ENCODE results near the gene KCNB1.
"Not testable (repeated sequence)": the region's sequence is repeated elsewhere in the genome, so short reads cannot be mapped to it uniquely, and the experiment has no call there.

Gene KCNB1

DNA sequence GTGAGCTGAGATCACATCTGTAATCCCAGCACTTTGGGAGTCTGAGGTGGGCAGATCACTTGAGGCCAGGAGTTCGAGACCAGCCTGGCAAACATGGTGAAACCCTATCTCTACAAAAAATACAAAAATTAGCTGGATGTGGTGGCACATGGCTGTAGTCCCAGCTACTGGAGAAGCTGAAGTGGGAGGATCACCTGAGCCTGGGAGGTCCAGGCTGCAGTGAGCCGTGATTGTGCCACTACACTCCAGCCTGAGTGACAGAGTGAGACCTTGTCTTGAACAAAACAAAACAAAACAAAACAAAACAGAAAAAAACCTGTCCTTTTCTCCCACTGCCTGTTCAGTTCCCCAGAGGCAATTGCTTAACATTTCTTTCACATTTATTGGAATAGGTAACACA, 168.4 kb downstream of the KCNB1 start:
- DNase-seq: not testable (repeated sequence)

Data from 8988T (cell line).